Measurements from ENCODE around the gene GALT. TPM values are rescaled to one million over a fixed set of nuclear protein-coding genes. Genes with fewer than 3 reads are reported as not detected.
A peak's percentile ranks its signal among the peaks of the same experiment; 100 is the strongest.
"Not testable (repeated sequence)": the region's sequence is repeated elsewhere in the genome, so short reads cannot be mapped to it uniquely, and the experiment has no call there.

The GALT gene
- total RNA-seq, 4 donors from 2014 or later = 47.6 to 182 (median 77.6) TPM

DNA sequence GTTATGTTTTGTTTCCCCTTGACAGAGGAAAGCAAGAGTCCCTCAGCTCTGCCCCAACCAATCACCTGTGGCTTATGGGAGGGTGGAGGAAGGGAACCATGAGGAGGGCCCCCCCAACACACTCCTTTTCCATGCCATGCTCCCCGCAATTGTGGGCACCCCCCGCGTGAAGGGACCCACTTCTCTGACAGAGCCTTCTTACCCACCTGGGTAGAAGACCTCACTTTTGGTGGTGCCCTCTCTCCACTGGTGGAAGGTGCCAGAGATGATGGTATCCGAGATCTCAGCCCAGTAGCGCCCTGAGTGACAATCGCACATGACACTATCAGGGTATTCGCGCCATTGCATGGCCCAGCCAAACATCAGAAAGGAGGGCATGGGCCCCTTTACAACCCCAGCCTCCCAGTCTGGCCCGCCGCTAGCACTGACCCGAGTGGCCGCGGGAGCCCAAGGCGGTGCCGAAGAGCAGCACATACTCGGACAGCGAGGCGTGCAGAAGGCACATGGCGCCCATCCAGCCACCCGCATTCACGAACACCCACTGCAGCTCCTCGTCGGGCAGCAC, 9.6 kb upstream of the GALT start:
- 4% methylated on average over 3 of the region's 23 CpGs for WGBS
- H3K4me1 ChIP-seq = peaks cover 33% of the 10 kb centered on the region
- no peaks in the 10 kb centered on the region for H3K9me3 ChIP-seq
- no peak for TF ChIP-seq POLR2AphosphoS5 (IDR thresholded peaks at IDR 0.05)
- TF ChIP-seq POLR2A (IDR thresholded peaks at IDR 0.05) = no peak
- TF ChIP-seq CTCF (IDR thresholded peaks at IDR 0.05) = no peak
- no peak for TF ChIP-seq EP300 (IDR thresholded peaks at IDR 0.05)
- no peak for DNase-seq (ENCODE audit: low spot score in 2 of 2)
- H3K36me3 ChIP-seq = peaks cover 2% of the 10 kb centered on the region
- H3K27me3 ChIP-seq = no peaks in the 10 kb centered on the region
- H3K27ac ChIP-seq = peak overlapping the region; percentile 87
- H3K4me3 ChIP-seq = peak overlapping the region; percentile 70

- Histone ChIP-seq H3K9me3 (no peaks in the 10 kb centered on the region), H3K4me3 (peak within 1 kb of the TSS; percentile 70)
Observed at GRCh38 chr9:34637356-34638137, 8.9 kb upstream of the GALT start, which contains the start of gene SIGMAR1. Gene SIGMAR1 (minus strand): TSS chr9:34637787. CDS start chr9:34637697, 90 bp downstream.

GRCh38 chr9:34638138-34638445, 8.4 kb upstream of the GALT start:
- no peak for DNase-seq (ENCODE audit: low spot score in 2 of 2)
- Histone ChIP-seq H3K4me1 (peaks cover 33% of the 10 kb centered on the region), H3K4me3 (peak overlapping the region; percentile 70), H3K27ac (peak overlapping the region; percentile 87), H3K36me3 (peaks cover 2% of the 10 kb centered on the region), H3K27me3 (no peaks in the 10 kb centered on the region), H3K9me3 (no peaks in the 10 kb centered on the region)
- 25% methylated on average over 4 of the region's 7 CpGs for WGBS
- TF ChIP-seq EP300 (IDR thresholded peaks at IDR 0.05) (no peak), CTCF (IDR thresholded peaks at IDR 0.05) (no peak), POLR2A (IDR thresholded peaks at IDR 0.05) (no peak), POLR2AphosphoS5 (IDR thresholded peaks at IDR 0.05) (no peak)

More at GRCh38 chr9:34637356-34638137, 8.9 kb upstream of the GALT start, which contains the start of gene SIGMAR1:
- peak; percentile 96 to 97 for DNase-seq (ENCODE audit: low spot score in 2 of 2)
- peaks cover 2% of the 10 kb centered on the region for H3K36me3 ChIP-seq
- TF ChIP-seq POLR2A (IDR thresholded peaks at IDR 0.05) (no peak), POLR2AphosphoS5 (IDR thresholded peaks at IDR 0.05) (peak in 2 of 3 donors; percentile 62 to 70)
- no peaks in the 10 kb centered on the region for H3K27me3 ChIP-seq
- H3K4me1 ChIP-seq = peaks cover 33% of the 10 kb centered on the region
- peak within 1 kb of the TSS; percentile 87 for H3K27ac ChIP-seq
- WGBS = no CpG with 5 or more reads among the region's 74 CpGs

GRCh38 chr9:34639322-34639721, 7.2 kb upstream of the GALT start:
- H3K4me1 ChIP-seq = peaks cover 27% of the 10 kb centered on the region
- not testable (repeated sequence) for H3K36me3 ChIP-seq; H3K27ac ChIP-seq; H3K4me3 ChIP-seq; H3K27me3 ChIP-seq; H3K9me3 ChIP-seq; DNase-seq (ENCODE audit: low spot score in 2 of 2)
- WGBS = 85% methylated on average over 8 of the region's 8 CpGs

- 94% methylated on average over 1 of the region's 1 CpG for WGBS
- Histone ChIP-seq H3K36me3 (no peaks in the 10 kb centered on the region), H3K4me1 (peaks cover 27% of the 10 kb centered on the region), H3K9me3 (no peaks in the 10 kb centered on the region), H3K4me3 (no peak overlapping the region), H3K27me3 (no peaks in the 10 kb centered on the region), H3K27ac (no peak overlapping the region)
- TF ChIP-seq POLR2A (IDR thresholded peaks at IDR 0.05) (no peak), EP300 (IDR thresholded peaks at IDR 0.05) (no peak), POLR2AphosphoS5 (IDR thresholded peaks at IDR 0.05) (no peak), CTCF (IDR thresholded peaks at IDR 0.05) (no peak)
- DNase-seq (ENCODE audit: low spot score in 2 of 2) = no peak
Observed at GRCh38 chr9:34642679-34643078, 3.8 kb upstream of the GALT start.

GRCh38 chr9:34644766-34645314, 1.6 kb upstream of the GALT start:
- Histone ChIP-seq H3K27ac (no peak overlapping the region), H3K36me3 (peaks cover 17% of the 10 kb centered on the region), H3K4me3 (no peak overlapping the region), H3K27me3 (no peaks in the 10 kb centered on the region), H3K4me1 (peaks cover 28% of the 10 kb centered on the region), H3K9me3 (no peaks in the 10 kb centered on the region)
- DNase-seq (ENCODE audit: low spot score in 2 of 2) = no peak
- TF ChIP-seq POLR2AphosphoS5 (IDR thresholded peaks at IDR 0.05) (no peak), CTCF (IDR thresholded peaks at IDR 0.05) (no peak), EP300 (IDR thresholded peaks at IDR 0.05) (no peak), POLR2A (IDR thresholded peaks at IDR 0.05) (no peak)
